GM19455 (cell line): ENCODE results near the gene ZNF558.

ENCODE experiments used
- ATAC-seq: cut with Tn5 transposase; IDR thresholded peaks from one replicate; pipeline ENCODE4 v1.9.1; 2021; ENCODE audit not compliant: unreplicated experiment

ZNF558 gene

DNA sequence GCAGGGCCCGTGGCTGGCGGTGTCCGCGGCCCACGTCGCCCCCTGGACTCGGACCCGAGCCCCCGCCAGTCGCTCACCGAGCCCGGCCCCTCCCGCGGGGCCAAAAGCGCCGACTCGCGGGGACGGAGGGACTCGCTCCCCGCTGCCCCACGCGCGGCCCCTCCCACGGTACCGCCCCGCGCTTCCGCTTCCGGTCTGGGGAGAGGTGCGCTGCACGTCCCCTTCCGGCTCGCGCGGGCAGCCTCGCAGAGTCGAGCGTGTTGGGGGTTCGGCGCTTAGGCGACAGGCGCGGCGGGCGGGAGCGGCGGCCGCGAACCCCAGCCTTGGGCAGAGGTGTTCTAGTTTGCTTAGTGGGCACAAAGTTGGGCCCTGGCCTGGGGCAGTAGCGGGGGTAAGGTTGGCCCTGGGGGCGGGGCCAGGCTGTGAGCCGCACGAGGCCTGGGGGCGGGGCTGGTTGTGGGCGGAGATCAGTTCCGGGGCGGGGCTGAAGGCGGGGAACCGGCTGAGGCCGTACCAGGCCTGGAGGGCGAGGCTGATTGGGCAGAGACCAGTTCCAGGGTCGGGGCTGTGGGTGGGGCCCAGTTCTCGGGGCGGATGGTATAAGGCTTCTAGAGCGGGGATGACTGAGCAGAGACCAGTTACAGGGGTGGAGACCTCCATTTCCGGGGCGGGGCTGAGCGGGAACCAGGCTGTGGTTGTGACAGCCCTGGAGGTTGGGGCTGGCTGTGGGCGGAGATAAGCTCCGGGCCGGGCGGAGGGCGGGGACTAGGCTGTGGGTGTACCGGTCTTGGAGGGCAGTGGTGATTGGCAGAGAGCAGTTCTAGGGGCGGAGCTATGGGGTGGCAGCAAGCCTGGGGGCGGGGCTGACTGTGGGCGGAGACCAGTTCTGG lies at the start of gene ZNF558, which contains the start of gene MBD3L1:
Gene ZNF558 (minus strand): TSS at position 173 of the 890 bp plus-strand sequence. CDS start 9,645 bp downstream, outside the sequence.
Gene MBD3L1 (plus strand): TSS at position 246 of the 890 bp plus-strand sequence. CDS start 10,302 bp downstream, outside the sequence.
- ATAC-seq = peak; percentile 87

DNA sequence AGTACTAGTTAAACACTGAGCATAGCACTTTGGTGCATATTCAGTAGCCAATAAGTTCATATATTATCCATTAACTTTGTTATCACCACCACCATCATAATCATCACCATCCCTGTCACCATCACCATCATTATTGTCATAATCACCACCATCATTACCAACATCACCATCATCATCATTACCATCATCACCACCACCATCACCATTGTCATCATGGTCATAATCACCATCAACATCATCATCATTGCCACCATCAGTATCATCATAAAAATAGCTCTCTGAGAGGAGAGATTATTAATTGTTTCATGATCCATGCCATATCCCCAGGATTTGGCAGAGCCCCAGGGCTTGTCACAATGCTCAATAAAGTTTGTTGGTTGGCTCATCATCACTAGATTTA lies 49.4 kb upstream of the ZNF558 start:
- no peak for ATAC-seq

DNA sequence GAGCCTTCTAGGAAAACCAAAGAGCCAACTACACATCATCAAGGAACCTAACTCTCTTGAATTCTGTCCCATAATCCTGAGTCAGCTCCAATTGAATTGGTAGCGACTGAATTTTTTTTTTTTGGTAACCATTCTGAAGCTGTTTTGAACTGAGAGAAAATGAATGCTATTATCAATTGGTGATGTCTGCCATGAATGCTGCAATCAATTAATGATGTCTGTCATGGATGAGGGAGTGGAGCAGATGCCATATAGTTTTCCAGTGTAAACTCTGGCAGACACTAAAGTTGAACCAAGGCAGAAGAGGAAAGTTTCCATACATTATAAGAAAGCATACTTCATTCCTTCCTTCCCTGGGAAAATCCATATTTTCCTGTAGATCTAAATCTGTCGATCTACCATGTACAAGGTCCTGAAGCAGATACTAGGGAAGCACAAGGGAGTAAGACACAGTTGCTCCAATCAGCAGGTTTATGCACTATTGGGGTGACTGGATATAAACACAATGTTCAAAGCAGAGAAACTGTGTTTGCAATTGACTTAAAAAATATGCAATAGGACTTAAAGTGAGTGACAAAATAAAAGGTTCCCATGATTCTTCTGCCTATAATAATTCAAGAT lies 48.9 kb upstream of the ZNF558 start:
- ATAC-seq = no peak

DNA sequence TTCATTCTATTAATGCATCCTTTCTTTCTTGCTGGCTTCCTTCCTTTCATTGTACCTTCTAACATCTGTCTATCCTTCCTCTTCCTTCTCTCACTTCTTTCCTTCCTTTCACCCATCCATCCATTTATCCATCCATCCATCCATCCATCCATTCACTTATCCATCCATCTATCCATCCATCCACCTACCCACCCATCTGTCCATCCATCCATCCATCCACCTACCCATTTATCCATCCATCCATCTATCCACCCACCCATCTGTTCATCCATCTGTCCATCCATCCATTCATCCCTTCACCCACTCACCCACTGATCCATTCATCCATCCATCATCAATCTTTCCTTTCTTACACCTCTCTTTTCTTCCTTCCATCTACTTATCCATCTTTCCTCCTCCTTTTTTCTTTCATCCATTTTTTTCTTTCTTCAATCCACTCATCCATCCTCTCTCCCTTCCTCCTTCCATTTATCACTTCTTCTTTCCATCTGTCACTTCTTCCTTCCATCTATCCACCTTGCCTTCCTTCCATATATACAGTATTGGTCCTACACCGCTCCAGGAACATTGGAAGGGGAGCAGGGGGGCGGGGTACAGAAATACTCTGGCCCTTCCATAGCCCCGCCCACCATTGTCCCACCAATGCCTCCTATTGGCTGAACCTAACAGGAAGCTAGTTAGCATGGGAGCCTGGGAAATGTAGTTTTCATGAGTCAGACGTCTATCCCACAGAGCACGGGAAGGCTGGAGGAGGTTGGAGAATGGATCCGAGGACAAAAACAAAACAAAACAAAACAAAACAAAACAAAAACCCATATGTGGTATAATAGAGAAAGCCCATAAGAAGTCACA lies 46.0 kb upstream of the ZNF558 start:
- ATAC-seq = no peak

DNA sequence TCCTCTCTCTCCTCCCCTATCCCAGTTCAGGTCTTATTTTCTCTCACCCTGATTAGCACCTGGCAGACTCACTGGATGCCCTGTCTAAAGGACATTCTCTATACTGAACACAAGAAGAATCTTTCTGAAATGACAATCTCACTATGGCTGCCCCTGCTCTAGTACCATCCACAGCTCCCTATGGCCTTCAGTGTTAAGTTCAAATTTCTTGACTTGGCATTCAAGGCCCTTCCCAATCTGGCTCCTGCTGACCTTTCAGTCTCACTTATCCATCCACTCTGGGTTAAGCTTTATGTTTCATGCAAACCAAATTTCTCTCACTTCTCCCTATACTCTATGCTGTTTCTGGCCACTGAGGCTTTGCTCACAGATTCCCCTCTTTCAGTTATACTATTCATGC lies 34.2 kb upstream of the ZNF558 start:
- ATAC-seq = no peak

DNA sequence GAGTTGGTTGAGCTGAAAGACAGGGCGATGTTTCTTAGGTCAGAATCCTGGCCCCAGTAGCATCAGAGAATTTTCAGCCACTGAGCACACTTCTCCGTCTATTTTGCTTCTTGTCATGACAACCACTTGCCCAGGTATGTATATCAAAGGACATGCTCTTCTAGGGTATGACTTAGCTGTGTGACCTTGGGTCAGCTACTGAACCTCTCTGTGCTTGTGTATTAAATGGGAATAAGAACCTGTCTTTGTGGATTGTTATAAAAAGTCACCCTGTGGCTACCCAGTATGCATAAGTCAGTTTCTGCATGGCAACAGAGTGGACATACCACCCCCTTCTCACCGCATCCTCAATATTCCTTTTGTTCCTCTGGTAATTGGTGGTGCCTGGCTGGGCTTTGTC lies 26.2 kb upstream of the ZNF558 start:
- no peak for ATAC-seq

DNA sequence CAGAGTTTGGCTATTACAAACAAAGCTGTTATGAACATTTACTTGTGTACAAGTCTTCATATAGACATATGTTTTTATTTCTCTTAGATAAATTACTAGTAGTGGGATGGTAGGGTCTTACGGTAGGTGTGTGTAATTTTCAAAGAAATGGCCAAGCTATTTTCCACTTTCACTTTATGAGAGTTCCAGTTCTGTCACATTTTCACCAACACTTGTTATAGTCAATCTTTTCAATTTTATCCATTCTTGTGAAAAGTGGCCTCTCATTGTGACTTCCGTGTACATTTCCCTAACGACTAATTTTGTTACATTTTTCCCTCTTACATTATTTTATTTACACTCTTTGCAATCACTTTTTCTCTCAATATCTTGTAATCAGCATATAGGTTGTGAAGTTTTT lies 18.4 kb upstream of the ZNF558 start:
- no peak for ATAC-seq

DNA sequence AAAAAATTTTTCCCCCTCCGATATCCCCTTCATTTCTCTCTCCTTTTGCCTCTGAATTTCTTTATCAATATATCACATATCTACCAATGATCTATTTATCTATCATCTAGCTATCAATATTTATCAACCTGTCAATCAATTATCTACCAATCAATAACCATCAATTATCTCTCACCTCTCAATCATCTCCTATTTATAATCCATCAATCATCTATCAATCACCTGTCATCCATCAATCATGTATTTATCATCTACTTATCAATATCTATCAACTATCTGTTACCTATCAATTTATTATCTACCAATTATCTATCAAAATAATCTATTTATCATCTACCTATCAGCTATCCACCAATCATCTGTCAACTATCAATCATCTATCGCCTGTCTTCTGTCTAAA lies 17.1 kb upstream of the ZNF558 start:
- ATAC-seq = no peak

DNA sequence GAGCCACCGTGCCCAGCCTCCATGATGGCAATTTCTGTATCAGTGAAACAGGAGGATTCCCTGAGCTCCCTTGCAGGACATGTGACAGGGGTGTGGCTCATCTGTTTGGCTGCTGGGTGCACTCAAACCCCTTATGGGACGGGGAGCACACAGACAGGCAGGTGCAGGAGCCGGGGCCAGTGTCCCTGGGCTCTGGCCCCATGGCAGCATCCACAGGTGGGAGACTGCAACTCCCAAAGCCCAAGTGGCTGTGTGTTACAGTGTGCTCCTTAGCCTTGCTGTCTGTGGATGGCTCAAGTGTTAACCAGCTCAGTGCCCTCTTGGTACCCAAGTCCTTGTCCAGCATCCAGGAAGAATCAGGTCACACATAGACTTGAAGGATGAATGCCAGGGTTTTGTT lies 14.7 kb upstream of the ZNF558 start:
- no peak for ATAC-seq

DNA sequence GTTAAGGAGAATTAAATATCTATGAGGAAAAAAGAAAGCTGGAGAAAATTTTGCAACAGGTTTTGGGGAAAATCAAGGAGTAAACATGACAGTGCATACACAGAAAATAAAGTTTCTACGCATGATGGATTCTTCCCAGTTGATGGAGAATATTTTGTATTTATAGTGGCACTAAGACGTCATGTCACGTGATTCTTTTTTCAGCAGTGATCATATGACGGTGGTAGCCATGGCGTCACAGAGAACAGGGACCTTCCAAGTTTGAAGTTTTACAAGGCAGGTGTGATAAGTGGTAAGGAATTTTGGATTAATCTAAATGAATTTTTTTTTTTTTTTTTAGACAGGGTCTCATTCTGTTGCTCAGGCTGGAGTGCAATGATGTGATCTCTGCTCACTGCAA lies 8.6 kb upstream of the ZNF558 start:
- no peak for ATAC-seq

DNA sequence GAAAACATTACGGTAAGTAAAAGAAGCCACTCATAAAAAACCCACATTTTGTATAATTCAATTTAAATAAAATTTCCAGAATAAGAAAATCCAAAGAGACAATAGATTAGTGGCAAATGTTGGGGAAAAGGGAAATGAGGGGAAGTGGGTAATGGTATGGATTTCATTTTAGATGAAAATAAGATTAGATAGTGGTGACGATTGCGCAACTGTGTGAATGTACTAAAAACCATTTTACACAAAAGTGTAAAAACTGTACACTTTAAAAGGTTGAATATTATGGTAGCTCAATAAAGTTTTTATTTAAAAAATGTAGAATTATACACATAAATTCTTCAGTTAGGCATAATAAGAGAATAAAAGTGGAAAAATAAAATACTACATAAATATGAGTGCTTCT lies 3.8 kb upstream of the ZNF558 start:
- no peak for ATAC-seq

DNA sequence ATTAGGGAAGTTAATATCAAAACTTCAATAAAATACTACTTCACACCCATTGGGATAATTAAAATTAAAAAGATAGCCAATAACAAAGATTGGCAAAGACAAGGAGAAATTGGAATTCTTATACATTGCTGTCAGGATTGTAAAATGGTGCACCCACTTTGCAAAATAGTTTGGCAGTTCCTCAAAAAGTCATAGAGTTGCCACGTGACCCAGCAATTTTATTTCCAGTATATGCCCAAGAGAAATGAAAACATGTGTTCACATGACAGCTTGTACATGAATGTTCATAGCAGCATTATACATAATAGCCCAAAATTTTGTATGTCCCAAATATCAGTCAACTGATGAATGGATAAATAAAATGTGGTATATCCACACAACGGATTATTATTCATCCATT lies 3.3 kb upstream of the ZNF558 start:
- no peak for ATAC-seq

DNA sequence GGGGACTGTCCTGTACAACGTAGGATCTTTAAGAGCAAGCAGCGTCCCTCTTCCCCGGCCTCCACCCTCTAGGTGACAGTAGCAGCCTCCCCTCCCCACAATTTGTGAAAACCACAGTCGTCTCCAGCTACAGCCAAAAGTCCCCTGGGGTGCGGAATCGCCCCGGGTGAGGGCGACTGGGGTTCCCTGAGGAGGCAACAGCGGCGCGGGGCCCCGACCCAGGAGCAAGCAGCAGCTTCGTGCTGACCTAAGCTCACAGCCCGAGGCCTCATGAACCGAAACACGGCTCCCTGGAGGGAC lies 322 bp downstream of the ZNF558 start:
- peak; percentile 12 for ATAC-seq

DNA sequence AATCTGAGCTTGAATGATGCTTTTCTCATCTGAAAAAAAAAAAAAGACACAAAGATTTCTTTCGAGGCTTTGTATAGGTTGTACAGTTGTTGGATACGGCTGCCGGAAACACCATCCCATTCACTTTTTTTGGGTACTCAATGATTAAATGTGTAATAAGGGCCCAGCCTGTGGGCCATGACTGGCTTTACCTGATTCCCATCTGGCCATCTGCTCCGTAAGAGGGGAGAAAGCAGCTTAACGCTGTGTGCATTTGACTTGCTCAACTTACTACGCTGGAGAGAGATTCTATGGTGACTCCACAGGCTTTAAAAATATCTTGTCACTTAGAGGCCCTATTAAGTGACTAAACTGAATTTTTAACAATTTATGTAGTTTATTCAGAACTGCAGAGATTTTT lies 731 bp downstream of the ZNF558 start:
- ATAC-seq = no peak

DNA sequence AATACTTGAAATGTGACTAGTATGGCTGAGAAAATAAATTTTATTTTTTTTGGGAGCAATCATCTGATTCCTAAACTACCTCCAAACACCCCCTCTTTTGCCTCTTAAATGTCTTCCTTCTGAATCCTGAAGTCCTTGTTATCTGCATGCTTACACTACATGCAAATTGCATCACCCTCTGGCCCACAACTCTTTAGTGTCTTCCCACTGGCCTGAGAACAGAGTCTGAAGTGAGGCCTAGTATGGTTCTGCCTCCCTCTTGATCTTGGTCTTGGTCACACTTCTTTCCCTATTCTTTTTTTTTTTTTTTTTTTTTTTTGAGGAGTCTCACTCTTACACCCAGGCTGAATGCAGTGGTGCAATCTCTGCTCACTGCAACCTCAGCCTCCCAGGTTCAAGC lies 4.8 kb downstream of the ZNF558 start:
- ATAC-seq = no peak

DNA sequence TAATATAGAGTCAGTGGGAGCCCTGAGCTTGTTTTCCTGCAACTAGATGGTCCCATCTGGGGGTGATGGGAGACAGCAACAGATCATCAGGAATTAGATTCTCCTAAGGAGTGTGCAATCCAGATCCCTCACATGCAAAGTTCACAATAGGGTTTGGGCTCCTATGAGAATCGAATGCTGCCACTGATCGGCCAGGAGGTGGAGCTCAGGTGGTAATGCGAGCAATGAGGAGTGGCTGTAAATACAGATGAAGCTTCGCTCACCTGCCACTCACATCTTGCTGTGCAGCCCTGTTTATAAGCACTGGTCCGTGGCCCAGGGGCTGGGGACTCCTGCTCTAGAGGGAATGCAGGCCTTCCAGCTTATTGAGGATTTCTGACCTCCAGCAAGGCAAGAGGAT lies 5.7 kb downstream of the ZNF558 start:
- no peak for ATAC-seq

DNA sequence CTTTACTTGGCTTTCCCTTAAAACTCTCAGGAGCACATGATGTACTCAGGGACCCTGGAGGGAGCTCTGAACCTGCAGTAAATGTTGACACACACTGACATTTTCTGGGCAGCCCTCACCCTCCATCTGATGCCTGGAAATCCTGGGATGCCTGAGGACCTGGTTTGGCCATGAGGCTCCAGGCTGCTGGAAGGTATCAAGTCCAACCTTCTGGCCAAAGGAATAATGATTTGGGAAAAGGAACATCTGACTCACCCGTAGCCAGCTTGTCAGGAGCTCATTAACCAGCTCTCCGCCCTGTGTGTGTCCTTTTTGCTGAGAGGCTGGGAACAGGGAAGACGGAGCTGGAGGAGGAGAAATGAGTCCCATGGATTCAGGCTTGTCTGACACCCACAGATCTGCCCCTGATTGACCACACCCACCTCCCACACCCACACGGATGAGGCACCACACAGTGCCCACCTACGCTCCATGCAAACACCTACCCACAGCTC lies 10.3 kb downstream of the ZNF558 start:
- no peak for ATAC-seq

DNA sequence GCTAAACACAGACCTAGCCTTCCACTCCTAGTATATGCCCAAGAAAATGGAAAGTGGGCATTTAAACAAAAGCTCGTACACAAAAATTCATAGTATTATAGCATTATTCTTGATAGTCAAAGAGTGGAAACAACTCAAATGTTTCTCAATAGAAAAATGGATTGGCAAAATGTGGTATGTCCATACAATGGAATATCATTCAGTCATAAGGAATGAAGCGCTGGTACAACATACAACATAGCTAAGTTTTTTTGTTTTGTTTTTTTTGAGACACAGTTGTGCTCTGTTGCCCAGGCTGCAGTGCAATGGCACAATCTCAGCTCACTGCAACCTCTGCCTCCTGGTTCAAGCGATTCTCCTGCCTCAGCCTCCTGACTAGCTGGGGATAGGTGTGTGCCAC lies 11.9 kb downstream of the ZNF558 start:
- no peak for ATAC-seq

DNA sequence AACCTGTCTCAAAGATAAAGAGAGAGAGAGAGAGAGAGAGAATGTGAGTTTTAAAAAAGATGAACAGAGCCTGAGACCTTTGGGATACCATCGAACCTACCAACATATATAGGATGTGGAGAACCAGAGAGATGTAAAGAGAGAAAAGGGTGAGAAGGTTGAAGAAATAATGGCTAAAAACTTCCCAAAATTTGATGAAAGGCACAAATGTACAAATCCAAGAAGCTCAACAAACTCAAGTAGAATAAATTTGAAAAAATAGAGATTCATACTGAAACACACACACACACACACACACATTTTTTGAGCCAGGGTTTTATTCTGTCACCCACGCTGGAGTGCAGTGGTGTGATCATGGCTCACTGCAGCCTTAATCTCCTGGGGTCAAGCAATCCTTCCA lies 16.3 kb downstream of the ZNF558 start:
- ATAC-seq = no peak

DNA sequence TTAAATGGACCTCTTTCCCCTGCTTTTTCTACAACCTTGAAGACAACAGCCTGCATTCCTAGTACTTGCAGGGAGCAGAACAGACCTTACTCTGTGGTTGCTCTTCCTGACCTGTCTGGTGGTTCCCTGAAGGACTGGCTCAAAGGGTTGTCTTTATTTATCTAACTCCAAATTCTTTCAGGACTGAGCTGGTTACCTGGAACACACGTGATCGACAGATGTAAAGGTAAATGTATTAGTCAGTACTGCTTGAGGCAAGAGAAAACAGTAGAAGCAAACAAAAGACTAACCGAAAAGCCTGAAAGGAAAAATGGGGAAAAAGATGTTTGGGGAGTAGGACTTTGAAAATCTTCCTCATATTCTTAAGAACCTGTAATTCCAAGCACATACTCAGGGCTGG lies 17.9 kb downstream of the ZNF558 start:
- ATAC-seq = no peak

DNA sequence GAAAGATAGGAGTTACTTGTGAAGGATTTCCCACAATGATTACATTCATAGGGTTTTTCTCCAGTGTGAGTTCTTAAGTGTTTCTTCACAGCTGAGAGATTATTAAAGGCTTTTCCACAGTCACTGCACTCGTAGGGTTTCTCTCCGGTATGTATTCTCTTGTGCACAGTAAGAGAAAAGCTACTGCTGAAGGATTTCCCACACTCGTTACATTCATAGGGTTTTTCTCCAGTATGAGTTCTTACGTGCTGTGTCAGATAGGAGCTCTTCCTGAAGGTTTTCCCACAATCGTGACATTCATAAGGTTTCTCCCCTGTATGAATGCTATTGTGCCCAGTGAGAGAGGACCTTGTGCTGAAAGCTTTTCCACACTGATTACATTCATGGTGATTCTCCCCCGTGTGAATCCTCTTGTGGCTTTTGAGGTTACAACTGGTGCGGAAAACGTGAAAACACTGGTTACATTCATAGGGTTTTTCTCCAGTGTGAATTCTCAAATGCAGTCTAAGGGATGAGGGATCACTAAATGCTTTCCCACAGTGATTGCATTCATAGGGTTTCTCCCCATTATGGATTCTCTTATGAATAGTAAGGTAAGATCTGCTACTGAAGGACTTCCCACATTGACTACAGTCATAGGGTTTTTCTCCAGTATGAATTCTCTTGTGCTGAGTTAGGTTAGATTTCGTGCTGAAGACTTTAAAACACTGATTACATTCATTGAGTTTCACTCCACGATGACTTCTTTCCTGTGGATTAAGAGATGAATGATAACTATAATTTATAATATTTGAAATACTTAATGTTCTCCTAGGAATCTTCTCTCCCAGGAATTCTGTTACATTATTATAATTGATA lies 20.6 kb downstream of the ZNF558 start:
- no peak for ATAC-seq
